GM19023 (cell line): Measurements from ENCODE around the gene PERCC1.

Experiments used
- ATAC-seq: cut with Tn5 transposase; IDR thresholded peaks from one replicate; pipeline ENCODE4 v1.9.1; 2021; ENCODE audit warnings: mild to moderate bottlenecking, moderate library complexity; ENCODE audit not compliant: unreplicated experiment

PERCC1 gene

DNA sequence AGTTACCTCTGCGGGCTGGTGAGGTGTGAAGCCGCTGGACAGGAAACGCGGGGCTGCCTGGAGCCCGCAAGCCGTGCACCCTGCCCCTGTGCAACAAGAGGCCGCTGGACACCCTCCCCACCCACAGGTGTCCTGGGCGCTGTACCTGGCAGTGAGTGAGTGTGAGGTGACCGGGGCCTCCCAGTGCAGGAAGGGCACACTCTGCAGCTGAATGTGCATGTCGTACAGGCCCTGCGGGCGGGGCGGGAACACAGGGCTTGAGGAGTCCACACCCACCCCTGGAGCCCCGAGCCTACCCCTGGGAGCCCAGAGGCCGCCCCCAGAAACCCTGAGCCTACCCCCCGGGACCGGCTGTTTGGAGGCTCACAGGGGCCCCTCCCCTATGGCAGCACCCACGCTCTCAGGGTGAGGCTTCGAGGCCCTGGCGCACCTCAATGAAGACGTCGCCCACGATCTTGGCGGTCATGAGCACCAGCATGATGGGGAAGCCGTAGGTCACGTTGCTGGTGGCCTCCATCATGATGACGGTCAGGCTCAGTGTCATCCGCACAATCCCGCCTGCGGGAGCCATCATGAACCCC, 17.7 kb downstream of the PERCC1 start:
- no peak for ATAC-seq

DNA sequence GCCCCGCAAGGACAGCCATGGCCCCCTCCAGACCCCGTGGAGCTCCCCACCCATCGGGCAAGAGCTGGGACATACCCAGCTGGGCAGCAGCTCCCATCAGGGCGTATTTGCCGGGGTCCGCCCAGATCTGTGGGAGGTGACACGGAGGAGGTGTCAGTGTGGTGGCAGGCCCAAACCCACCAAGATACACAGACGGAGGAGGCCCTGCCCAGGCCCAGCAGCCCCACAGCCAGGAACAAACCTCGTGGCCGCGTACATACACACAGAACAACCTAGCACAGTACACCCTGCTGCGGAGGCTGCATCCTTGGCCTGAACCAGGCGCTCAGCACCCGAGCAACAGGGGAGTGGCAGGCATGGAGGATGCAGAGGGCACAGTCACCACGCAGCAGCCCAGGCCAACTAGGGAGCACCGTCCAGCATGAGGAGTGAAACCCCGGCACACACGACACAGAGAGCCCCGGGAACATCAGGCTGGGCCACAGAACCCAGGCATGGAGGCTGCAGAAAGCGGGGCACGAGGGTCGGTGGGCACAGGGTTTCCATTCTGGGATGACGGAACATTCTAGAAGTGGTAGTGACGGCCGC, 18.4 kb downstream of the PERCC1 start:
- no peak for ATAC-seq

DNA sequence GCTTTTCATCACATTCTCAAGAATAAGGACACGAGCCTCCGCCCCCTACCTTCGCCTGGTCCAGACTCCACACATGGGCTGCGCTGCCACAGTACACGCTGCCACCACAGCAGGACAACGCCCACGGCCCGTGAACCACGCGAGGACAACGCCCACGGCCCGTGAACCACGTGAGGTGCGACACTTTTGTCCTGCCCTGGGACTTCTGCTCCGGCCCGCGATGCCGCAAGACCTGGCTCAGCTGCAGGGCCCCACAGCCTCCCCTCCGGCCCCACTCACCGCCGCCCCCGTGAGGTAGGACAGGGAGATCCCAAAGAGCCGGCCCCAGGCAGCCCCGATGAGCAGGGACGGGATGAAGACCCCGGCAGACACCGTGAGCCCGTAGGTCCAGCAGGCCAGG, 19.3 kb downstream of the PERCC1 start:
- ATAC-seq = no peak

DNA sequence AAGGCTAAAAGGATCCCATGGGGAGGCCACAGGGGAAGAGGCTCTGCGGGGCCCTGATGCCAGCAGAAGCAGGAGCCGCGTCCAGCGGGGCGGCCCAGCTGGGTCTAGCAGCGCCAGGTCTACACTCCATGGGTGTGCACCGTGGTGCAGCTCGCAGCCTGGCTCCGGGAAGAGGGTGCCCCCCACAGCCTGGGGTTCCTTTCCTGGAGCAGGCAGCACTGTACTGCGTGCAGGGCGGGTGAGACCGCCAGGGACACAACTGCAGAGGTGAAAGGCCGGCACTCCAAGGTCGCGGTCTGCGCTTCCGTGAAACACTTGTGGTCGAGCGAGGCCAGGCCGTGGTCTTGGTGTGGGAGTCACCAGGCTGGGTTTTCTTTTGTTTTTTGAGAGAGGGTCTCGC, 20.0 kb downstream of the PERCC1 start:
- no peak for ATAC-seq

DNA sequence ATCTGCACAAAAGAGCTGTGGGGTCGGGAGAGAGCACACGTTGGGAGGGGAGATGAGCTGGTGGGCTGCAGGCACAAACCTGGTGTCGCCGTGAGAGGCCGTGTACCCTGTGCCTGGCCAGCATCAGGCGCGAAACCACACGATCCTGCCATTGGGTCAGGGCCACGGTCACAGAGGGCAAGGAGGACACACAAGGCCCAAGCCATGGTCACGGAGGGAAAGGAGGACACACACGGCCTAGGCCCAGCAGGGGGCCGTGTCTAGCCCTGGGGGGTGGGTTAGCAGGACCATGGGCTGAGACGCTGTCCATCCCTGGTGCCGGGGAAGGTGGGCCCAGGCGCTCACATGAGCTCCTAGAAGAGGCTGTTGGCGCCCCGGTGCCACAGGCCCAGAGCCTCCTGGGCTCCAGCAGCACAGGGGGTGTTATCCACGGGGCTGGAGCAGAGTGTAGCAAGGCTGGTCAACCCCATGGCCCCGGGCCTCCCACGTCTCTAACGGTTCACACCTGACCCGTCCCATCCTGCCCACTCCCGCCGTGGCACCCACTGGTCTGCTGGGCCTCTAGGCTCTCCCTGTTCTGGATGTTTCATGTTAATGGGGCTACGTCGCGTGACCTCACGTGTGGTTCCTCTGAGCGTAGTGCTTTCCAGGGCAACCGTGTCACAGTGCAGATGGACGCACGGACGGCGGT, 21.0 kb downstream of the PERCC1 start:
- ATAC-seq = no peak

DNA sequence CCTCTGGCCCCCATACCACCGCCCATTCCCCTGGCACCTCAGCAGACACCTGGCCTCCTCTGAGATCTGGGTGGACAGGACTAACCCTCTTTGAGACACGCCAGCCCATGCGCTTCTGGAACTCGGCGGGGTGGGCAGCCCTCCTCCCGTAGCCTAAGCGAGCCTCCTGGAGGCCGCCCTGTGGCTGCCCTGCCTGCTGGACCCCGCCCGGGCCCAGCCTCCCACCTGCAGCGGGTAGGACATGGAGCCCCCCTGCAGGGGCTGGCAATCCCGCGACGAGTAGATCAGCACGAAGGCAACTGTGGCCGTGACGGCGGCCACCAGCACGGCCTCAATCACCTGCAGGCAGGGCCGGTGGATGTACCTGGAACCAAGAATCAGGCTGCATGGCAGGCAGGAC, 21.7 kb downstream of the PERCC1 start:
- ATAC-seq = no peak

DNA sequence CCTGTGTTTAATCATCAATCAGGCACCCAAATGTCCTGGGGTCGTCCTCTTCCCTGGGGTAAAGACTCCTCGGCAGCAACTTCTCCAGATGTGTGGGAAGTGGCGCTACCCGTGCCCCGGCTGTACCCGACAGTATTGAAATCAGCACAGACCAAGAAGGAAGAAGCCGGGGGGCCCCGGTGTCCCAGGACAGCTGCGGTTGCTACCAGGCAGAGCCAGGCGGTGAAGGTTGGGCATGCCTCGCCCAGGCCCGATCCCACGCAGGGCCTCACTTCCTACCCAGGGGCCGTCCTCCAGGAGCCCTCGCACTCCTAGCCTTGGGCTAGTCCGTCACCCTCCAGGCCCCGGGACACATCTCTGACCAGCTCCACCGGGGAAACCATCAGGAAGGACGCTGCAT, 22.4 kb downstream of the PERCC1 start:
- ATAC-seq = no peak

DNA sequence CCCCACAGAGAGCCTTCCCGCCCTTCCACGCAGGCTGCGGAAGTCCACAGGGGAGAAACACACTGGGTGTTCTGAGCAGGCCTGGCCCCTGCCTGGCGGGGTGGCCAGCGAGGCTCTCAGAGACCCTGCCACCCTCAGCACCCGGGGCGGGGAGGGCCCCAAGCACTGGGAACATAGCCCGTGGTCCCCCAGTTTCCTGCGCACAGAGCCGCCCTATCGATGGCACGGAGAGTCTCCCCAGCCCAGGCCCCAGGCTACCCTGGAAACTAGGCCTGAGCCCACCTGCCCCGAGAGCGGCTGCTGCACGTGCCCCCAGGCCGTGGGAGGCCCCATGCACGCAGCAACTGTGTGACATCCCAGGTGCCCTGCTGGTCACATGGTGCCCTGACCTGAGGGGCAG, 23.7 kb downstream of the PERCC1 start:
- no peak for ATAC-seq

DNA sequence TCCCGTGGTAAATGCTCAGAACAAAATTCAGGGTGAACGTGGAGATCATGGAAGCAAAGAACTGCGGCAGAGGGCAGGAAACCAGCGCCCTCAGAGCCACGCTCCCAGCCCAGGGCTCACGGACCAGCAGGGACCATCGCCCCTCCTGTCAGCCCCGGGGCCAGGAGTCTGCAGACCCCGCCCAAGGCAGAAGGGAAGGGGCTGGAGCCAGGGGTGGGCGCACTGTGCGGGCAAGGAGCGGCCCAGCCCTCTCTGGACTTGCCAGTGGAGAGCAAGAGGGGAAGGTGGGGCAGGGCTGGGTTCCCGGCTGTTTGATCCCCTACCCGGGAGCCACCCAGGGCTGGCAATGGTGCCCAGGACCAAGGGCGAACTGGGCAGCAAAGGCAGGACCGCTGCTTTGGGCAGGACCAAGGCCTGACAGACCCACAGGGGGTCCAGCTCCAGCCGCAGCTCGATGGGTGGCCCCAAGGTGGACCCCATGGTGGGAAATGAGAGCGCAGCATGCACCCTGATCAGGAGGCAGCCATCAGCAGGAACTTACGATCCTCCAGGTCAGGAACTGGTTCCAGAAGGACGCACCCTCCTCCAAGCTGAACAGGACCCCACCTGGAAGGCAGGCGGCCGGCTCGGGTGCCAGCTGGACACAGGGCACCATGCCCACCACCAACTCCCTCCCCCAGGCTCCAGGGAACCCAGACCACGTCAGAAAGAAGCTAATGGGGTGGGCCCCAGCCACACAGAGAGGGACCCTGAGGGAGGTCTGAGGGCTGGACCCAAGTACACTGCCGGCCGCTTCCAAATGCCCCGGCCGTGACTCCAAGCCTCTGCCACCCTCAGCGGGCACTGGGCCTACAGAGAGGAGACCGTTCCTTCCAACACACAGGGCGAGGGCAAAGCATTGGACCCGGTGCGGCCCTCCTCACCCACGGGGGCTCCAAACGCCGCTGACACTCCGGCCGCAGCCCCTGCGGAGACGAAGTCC, 24.6 kb downstream of the PERCC1 start:
- ATAC-seq = no peak

DNA sequence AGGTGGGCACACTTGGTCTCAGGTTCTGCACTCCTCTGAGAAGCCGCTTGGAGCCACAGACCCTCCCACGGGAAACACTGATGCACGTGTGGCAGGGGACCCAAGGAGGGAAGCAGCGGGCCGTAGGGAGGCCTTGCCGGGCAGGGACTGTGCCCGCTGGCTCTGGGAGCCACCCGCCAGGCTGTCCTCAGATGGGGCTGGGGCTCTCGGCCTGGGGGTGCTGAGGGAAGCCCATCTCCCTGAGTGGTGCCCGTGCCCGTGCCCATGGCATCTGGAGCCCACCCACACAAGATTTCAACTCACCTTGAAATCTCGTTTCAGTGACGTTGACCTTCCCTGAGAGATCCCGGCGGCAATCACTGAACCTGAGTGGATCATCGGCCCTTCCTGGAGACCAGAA, 26.1 kb downstream of the PERCC1 start:
- no peak for ATAC-seq

DNA sequence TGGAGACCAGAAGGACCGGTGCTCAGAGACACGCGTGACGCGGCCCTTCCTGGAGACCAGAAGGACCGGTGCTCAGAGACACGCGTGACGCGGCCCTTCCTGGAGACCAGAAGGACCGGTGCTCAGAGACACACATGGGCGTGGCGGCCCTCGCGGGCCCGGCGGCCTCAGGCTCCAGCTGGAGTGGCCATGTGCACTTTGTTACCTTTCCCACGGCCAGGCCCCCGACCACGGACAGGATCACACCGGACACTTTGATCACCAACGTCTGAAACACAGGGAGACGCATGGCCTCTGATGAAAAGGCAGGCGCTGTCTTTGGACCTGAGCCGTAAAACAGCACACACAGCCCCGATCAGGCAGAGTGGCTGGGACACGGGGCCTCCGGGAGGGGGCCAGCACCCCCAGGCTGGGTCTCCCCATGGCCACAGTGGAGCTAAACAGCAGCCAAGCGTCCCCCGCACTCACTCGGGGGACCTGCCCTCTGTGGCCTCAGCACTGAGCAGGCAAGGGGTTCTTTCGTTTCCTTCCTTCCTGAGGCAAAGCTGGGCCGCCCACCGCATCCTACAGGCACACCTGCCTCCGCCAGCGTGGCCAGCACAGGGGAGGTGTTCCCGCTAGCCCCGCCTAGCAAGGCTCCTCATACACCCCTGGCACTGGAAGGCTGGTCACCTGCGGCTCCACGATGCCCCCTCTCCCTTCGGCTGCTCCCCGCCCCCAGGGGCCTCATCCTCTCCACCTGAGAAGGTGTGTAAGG, 26.8 kb downstream of the PERCC1 start:
- no peak for ATAC-seq

DNA sequence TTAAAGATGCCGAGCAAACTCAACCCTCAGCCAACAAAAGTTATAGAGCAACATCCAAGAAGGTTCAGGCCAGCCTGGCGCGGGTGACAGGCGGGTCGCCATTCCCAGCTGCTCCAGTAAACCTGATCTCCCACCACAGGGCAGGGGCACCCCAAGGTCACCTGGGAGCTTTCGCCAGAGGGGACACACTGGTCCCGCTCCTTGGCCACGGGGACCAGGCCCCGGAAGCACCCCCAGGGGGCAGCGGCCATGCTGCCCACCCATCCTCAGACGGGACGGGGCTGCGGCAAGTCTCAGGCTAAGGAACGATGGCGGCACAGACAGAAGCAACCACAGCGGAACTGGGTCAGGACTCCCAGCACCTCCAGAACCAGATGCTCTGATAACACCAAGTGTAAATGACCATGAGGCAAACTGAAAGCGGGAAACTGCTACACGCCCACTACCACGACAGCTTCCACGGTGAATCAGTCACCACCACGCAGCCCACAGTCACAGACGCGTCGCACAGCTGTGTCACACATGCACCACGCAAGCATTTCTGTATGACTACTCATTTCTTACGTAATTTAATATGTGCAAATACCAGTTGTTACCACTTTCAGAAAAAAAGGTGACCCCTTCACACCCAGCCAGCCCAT, 27.6 kb downstream of the PERCC1 start:
- ATAC-seq = no peak

DNA sequence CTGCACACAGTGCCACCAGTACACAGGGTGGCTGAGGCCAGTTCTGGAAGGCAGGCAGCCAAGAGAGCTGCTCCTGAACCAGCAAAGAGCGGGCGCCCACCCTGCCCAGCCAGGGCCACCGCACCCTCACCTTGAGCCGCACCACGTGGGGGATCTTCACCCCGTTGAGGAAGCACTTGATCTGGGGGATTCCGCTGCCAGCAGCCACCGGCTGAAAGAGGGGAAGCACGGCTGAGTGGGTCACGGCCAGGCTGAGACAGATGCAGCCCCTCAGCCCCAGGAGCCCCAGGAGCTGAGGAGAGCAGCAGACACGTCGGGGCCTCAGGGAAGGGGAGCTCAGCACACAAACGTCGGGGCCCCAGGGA, 28.1 kb downstream of the PERCC1 start:
- ATAC-seq = no peak

DNA sequence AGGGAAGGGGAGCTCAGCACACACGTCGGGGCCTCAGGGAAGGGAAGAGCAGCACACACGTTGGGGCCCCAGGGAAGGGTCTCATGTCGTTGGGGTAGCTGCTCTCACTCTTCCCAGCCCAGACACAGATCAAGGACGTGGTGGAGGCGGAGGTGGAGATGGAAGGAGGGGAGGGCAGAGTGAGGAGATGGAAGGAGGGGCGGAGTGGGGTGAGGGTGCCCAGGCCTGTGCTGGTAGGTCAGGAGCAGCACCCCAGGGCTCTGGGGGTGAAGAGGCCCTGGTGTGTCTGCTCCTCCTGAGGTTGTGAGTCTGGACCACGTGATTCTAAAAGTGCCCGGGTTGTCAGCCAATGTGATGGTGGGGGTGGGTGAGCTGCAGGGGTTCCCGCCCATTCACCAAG, 29.1 kb downstream of the PERCC1 start:
- no peak for ATAC-seq

DNA sequence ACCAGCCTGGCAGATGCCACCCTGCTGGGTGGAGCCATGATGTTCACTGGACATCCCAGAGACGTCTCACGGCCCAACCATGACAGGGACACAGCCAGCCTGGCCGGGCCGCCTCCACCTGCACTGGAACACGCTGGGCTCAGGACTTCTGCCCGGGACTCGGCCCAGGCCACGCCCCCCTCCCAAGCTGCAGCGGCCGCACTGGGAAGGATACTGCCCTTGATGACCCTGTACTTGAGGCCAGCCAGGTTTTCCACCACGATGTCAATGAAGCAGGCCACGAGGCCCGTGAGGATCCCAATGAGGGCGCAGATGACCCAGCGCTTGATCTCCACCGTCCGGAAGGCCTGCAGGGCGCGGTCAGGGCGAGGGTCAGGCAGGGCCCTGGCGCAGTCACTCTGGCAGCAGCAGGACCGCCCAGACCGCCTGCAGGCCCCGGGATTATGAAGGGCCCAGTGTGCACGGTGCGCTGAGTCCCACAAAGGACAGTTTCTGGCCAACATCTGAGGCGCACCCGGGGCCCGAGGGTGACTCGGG, 29.8 kb downstream of the PERCC1 start:
- no peak for ATAC-seq

DNA sequence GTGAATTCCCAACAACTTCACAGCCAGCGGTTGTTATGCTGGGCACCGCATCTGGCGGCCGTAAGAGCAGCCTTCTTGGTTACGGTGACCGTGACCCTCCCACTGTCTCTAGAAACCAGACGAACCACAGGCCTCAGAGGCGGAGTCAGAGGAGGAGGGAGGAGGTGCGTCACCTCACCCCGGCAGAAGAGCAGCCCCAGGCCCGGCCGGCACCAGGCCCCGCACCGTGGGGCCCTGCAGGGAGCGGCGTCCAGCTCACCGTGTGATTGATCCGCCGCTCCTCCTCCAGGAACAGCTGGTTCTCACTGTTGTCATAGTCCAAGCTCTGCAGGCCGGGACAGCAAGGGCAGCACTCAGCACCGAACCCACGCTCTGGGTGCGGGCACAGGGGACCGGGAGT, 30.3 kb downstream of the PERCC1 start:
- ATAC-seq = no peak

DNA sequence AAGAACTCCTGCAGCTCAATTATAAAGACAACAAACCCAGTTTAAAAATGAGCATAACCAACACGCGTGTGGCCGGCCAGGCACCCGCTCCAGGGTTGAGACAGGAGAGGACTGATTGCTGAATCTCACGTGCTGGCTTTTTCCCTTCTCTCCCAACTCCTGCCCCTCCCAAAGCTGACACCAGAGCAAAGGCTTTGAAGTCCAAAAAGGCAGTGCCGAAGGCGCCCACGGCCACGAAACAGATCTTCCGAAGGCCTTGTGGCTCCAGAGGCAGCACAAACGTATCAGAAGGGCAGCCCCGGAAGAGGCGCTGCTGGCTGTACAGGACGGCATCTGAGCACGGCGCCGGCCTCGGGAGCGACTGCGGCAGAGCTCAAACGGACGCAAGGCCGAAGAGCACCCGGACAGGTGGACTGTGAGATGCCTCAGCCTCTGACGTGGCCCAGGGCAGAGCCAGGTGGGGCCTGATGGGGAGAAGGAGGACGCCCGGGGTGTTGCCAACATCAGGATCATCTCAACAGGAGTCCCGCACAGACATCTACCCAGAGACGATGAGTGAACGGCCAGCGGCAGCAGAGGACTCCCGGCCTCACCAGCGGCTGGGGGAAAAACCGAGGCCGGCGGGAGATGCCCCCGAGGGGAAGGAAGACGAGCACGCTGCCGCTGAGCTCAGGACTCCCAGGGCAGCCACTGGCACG, 33.5 kb downstream of the PERCC1 start:
- ATAC-seq = no peak

DNA sequence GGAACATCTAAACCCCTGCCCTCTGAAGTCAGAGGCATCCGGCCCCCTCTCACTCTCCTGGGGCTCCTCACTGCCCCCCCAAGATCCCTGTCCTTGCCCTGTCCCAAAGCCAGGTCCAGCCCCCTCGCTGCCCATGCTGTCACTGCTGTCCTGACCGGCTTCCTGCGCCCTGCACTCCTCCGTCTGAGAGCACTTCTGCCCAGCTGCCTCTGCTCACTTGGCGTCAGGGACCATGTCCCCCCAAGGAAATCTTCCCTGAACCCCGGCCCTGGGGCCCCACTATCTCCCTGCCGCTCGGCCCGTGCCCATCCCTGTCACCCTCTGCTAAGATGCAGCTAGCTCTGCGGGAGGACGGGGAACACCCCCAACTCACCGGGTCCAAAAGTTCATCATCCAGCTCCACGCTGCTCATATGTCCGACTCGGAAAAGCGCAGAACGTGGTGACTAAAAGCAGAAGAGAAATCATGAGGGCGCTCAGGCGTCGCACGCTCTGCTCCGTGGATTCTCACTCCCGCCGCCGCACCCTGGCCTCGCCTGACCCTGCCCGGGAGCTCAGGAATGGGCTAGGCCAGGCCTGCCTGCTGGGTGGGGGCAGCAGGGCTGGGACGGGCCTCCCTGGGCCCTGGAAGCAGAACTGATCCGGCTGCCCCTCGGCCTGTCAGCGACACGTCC, 34.2 kb downstream of the PERCC1 start:
- no peak for ATAC-seq

DNA sequence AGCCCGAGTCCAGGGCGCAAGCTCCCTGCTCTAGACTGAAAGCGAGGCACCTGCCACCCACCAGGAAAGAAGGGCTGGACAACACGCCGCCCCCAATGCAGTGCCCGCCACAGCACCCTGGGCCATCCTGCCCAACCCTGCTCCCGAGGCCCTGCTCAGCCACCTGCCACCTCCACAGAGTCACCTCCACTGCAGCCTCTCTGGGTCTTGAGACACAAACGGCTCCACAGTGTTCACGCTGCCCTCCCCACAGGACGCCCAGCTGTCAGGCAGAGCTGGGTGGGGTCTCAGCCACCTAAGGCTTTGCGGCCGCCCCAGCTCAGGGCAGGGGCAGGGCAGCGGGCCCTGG, 34.7 kb downstream of the PERCC1 start:
- no peak for ATAC-seq
